ENCODE results near the gene RAD51B. TPM values are rescaled to one million over a fixed set of nuclear protein-coding genes. Genes with fewer than 3 reads are reported as not detected.

Gene RAD51B
- total RNA-seq, 1 experiment from 2014 or later: 16.7 TPM

DNA sequence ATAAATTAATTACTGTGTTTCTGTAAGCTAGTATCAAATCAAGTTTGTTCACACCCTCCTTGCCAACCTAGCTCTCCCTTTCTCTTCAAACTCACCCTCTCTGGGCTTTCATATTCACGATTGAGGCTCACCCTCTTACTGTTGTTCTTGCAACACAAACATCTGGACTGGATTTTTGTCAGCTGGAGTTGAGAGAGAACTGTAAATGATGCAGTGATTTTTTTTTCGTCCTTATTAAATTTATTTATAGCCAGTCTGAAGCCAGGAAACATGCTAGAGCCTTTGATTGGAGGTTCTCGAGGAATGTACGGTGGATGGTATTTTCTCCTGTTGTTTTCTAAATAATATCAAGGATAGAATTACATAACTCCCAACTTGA, 488.2 kb downstream of the RAD51B start:
- Mint-ChIP-seq H3K36me3 (ENCODE audit: insufficient read depth in 1 of 3, low read depth in 3 of 3) (peaks cover 3 to 8% (median 5%) of the 10 kb centered on the region in 3 experiments; a peak in 6 of 7 replicates), H3K27me3 (ENCODE audit: low read depth) (no peaks in the 10 kb centered on the region), H3K9me3 (peaks cover 8 to 9% of the 10 kb centered on the region in 2 experiments), H3K4me1 (peaks cover 16 to 20% of the 10 kb centered on the region in 2 experiments), H3K27ac (0 out of 7 replicates have a peak overlapping the region, but pooled peaks of 1 of the 3 experiments have one; percentile 25), H3K4me3 (no peak overlapping the region)
- H2AK5ac ChIP-seq (ENCODE audit: insufficient read length, low read length): no peak overlapping the region
- H4K91ac ChIP-seq (ENCODE audit: insufficient read length, low read depth, low read length): no peak overlapping the region
- H3K9me3 ChIP-seq (ENCODE audit: control insufficient read depth, low read depth, low read length): no peaks in the 10 kb centered on the region
- H3T11ph ChIP-seq (ENCODE audit: low read length): no peak overlapping the region
- no peak overlapping the region for H4K5ac ChIP-seq (ENCODE audit: insufficient read length, low read depth, low read length)
- H4K8ac ChIP-seq (replicated peaks; ENCODE audit: insufficient read length, low read depth, low read length): no peak overlapping the region
- H3K4ac ChIP-seq (ENCODE audit: low read depth, low read length): no peak overlapping the region
- no peaks in the 10 kb centered on the region for H3K79me2 ChIP-seq (ENCODE audit: insufficient read depth, low read length)
- no peak overlapping the region for H3K56ac ChIP-seq (ENCODE audit: insufficient read length, low read depth, low read length)
- no peaks in the 10 kb centered on the region for H3K79me1 ChIP-seq (ENCODE audit: insufficient read depth, low read depth, low read length, poor library complexity, severe bottlenecking)
- no peak overlapping the region for H3K4me2 ChIP-seq (ENCODE audit: insufficient read depth, insufficient read length, low read length)
- TF ChIP-seq, protein P1, sequence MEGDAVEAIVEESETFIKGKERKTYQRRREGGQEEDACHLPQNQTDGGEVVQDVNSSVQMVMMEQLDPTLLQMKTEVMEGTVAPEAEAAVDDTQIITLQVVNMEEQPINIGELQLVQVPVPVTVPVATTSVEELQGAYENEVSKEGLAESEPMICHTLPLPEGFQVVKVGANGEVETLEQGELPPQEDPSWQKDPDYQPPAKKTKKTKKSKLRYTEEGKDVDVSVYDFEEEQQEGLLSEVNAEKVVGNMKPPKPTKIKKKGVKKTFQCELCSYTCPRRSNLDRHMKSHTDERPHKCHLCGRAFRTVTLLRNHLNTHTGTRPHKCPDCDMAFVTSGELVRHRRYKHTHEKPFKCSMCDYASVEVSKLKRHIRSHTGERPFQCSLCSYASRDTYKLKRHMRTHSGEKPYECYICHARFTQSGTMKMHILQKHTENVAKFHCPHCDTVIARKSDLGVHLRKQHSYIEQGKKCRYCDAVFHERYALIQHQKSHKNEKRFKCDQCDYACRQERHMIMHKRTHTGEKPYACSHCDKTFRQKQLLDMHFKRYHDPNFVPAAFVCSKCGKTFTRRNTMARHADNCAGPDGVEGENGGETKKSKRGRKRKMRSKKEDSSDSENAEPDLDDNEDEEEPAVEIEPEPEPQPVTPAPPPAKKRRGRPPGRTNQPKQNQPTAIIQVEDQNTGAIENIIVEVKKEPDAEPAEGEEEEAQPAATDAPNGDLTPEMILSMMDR (conservative IDR thresholded peaks at IDR 0.05): no peak
- WGBS (ENCODE audit: extremely low coverage, insufficient read length, low lambda C conversion rate): no CpG with 5 or more reads among the region's 4 CpGs
- H2BK12ac ChIP-seq (ENCODE audit: insufficient read length, low read depth, low read length): no peak overlapping the region
- no peak overlapping the region for H2BK15ac ChIP-seq (ENCODE audit: low read depth, low read length)
- H3K9ac ChIP-seq (ENCODE audit: extremely low read depth, insufficient read length, low read length): no peak overlapping the region
- H2BK120ac ChIP-seq (ENCODE audit: low read depth, low read length, poor library complexity, severe bottlenecking): no peak overlapping the region
- no peak overlapping the region for H3K23ac ChIP-seq (ENCODE audit: insufficient read length, low read depth, low read length)
- no peak overlapping the region for H2BK5ac ChIP-seq (ENCODE audit: insufficient read length, low read length)
- H4K20me1 ChIP-seq (ENCODE audit: control insufficient read depth, insufficient read depth, insufficient read length): no peaks in the 10 kb centered on the region
- no peak for DNase-seq
- H3K27ac ChIP-seq (ENCODE audit: insufficient read length, low read depth, low read length): no peak overlapping the region
- H2AFZ ChIP-seq (ENCODE audit: low read length): no peak overlapping the region
- no peaks in the 10 kb centered on the region for H3K23me2 ChIP-seq (ENCODE audit: insufficient read length, low read depth, low read length, poor library complexity, severe bottlenecking)
- no peak overlapping the region for H3K14ac ChIP-seq (ENCODE audit: insufficient read depth, low read length)
- H3K18ac ChIP-seq (ENCODE audit: insufficient read length, low read depth, low read length): no peak overlapping the region
- no peaks in the 10 kb centered on the region for H3K27me3 ChIP-seq (ENCODE audit: insufficient read depth, low read length)
- no peak overlapping the region for H2BK20ac ChIP-seq (ENCODE audit: low read depth, low read length, poor library complexity, severe bottlenecking)
- no peaks in the 10 kb centered on the region for H3K4me1 ChIP-seq (ENCODE audit: insufficient read depth, low read length)
